HCT116 (cell line): ENCODE measurements around the gene TTC33. TPM values are rescaled to one million over a fixed set of nuclear protein-coding genes. Genes with fewer than 3 reads are reported as not detected.

Experiments
- ATAC-seq: fragments of 200-7000 bp; cut with Tn5 transposase; 2 replicates; pipeline ENCODE4 v1.9.1; 2020; ENCODE audit warnings: mild to moderate bottlenecking, moderate library complexity
- BruUV-seq: library from RNA; stranded (reverse); fragments of 400-500 nt; replicated peaks from 2 replicates; lab custom pipeline; 2021; lab: Mats Ljungman, UMichigan
- CTCF ChIA-PET: fragments of 300-600 bp; sonication (Branson Sonifier 250); formaldehyde crosslinking; loops from one replicate; lab custom pipeline; 2021; ENCODE audit warnings: antibody characterized with exemption; lab: Charles Lee
- POLR2A ChIA-PET: fragments of 300-600, 350-600 bp; sonication (Branson Sonifier 250); formaldehyde crosslinking; loops from one replicate; lab custom pipeline; 2021; ENCODE audit warnings: antibody characterized with exemption; lab: Charles Lee
- RAD21 ChIA-PET, 2 experiments: fragments of 300-600 bp; sonication (Branson Sonifier 250); formaldehyde crosslinking; loops; one replicate each; lab custom pipeline; 2023; ENCODE audit warnings: low total read pairs in 2 of 2; ENCODE audit not compliant: uncharacterized antibody in 2 of 2, unreplicated experiment in 2 of 2, low non-redundant PET in 1 of 2; lab: Charles Lee
- DNase-seq: peaks from one replicate; pipeline ENCODE4 v3.0.0-alpha.2; 2010; ENCODE audit warnings: low read depth, low spot score
- H2AFZ ChIP-seq: fragments of 200-600 bp; shearing (Covaris generic), sonication (generic); 2 replicates; pipeline ENCODE4 v1.6.1; 2017; ENCODE audit warnings: low read depth, mixed run types, mixed read lengths, antibody characterized with exemption, low read length; ENCODE audit not compliant: poor library complexity, severe bottlenecking
- H3K27ac ChIP-seq: 2 replicates; pipeline ENCODE4 v1.5.1; 2012; ENCODE audit warnings: low read depth, low read length
- H3K27me3 ChIP-seq: fragments of 200-600 bp; sonication (generic); 2 replicates; pipeline ENCODE4 v1.6.1; 2016; ENCODE audit warnings: mixed run types, low read length, mixed read lengths; ENCODE audit not compliant: insufficient read depth
- H3K36me3 ChIP-seq, 2 experiments: fragments of 200-500 bp in 1 of 2; fragments of 200-600 bp in 1 of 2; sonication (Bioruptor generic) in 1 of 2; sonication (generic) in 1 of 2; 2 replicates each; pipeline versions ENCODE4 v1.5.1 to v1.6.1; 2014 to 2016; ENCODE audit warnings: low read length in 2 of 2, inconsistent platforms in 1 of 2, mixed read lengths in 1 of 2, mixed run types in 1 of 2; ENCODE audit not compliant: insufficient read depth in 2 of 2, control insufficient read depth in 1 of 2
- H3K4me1 ChIP-seq, 2 experiments: fragments of 200-600 bp in 1 of 2; sonication (generic) in 1 of 2; 2 replicates each; pipeline versions ENCODE4 v1.5.1 to v1.6.1; 2012 to 2017; ENCODE audit warnings: low read length in 2 of 2, inconsistent platforms in 1 of 2, mild to moderate bottlenecking in 1 of 2, mixed read lengths in 1 of 2, mixed run types in 1 of 2, moderate library complexity in 1 of 2; ENCODE audit not compliant: insufficient read depth in 2 of 2, control insufficient read depth in 1 of 2
- H3K4me2 ChIP-seq: fragments of 200-600 bp; sonication (generic); 2 replicates; pipeline ENCODE4 v1.6.1; 2017; ENCODE audit warnings: mixed run types, low read length, mixed read lengths
- H3K4me3 ChIP-seq, 2 experiments: fragments of 200-600 bp in 1 of 2; sonication (generic) in 1 of 2; replicated peaks in 1 of 2; 2 replicates each; pipeline ENCODE4 v1.5.1; 2011 to 2016; ENCODE audit warnings: low read length in 2 of 2, control low read depth in 1 of 2, low read depth in 1 of 2, mild to moderate bottlenecking in 1 of 2, mixed read lengths in 1 of 2, mixed run types in 1 of 2
- H3K79me2 ChIP-seq: fragments of 200-600 bp; sonication (generic); 2 replicates; pipeline ENCODE4 v1.6.1; 2017; ENCODE audit warnings: mild to moderate bottlenecking, mixed run types, low read length, moderate library complexity, mixed read lengths; ENCODE audit not compliant: insufficient read depth
- H3K9ac ChIP-seq: fragments of 200-600 bp; sonication (generic); 2 replicates; pipeline ENCODE4 v1.6.1; 2016; ENCODE audit warnings: low read length, mixed read lengths
- H3K9me2 ChIP-seq: fragments of 200-600 bp; sonication (generic), shearing (Covaris generic); 2 replicates; pipeline ENCODE4 v1.6.1; 2017; ENCODE audit warnings: mixed run types, mild to moderate bottlenecking, moderate library complexity; ENCODE audit not compliant: insufficient read depth
- H3K9me3 ChIP-seq, 2 experiments: fragments of 200-500 bp in 1 of 2; fragments of 200-600 bp in 1 of 2; sonication (Bioruptor generic) in 1 of 2; sonication (generic) in 1 of 2; 2 replicates each; pipeline ENCODE4 v1.6.1; 2014 to 2017; ENCODE audit warnings: low read length in 2 of 2, mixed read lengths in 2 of 2, inconsistent platforms in 1 of 2, low read depth in 1 of 2, mild to moderate bottlenecking in 1 of 2, mixed run types in 1 of 2, moderate library complexity in 1 of 2; ENCODE audit not compliant: control insufficient read depth in 1 of 2, insufficient read depth in 1 of 2
- H4K20me1 ChIP-seq: fragments of 200-600 bp; sonication (generic), shearing (Covaris generic); 2 replicates; pipeline ENCODE4 v1.6.1; 2017; ENCODE audit warnings: mixed run types, mild to moderate bottlenecking, moderate library complexity; ENCODE audit not compliant: insufficient read depth
- CBX3 ChIP-seq: IDR thresholded peaks from 2 replicates; pipeline ENCODE4 v1.6.1; 2012; ENCODE audit warnings: low read depth
- CEBPB ChIP-seq: IDR thresholded peaks from 2 replicates; pipeline ENCODE4 v1.6.1; 2012; ENCODE audit warnings: low read depth
- EGR1 ChIP-seq: IDR thresholded peaks from 2 replicates; pipeline ENCODE4 v1.6.1; 2012; ENCODE audit warnings: low read depth
- EZH2phosphoT487 ChIP-seq: fragments of 200-600 bp; IDR thresholded peaks from 2 replicates; pipeline ENCODE4 v1.6.1; 2018; ENCODE audit warnings: antibody characterized with exemption, borderline replicate concordance
- FOSL1 ChIP-seq: IDR thresholded peaks from 2 replicates; pipeline ENCODE4 v1.6.1; 2012; ENCODE audit warnings: low read depth
- JUND ChIP-seq: IDR thresholded peaks from 2 replicates; pipeline ENCODE4 v1.6.1; 2012
- POLR2A ChIP-seq: IDR thresholded peaks from 2 replicates; pipeline ENCODE4 v1.7.0; 2011; ENCODE audit warnings: borderline replicate concordance; ENCODE audit not compliant: insufficient read depth, insufficient read length; ENCODE audit errors: extremely low read depth
- POLR2AphosphoS5 ChIP-seq: IDR thresholded peaks from 2 replicates; pipeline ENCODE4 v1.6.1; 2011; ENCODE audit warnings: mild to moderate bottlenecking, low read depth, low read length, moderate library complexity
- SIN3A ChIP-seq: IDR thresholded peaks from 2 replicates; pipeline ENCODE4 v1.6.1; 2012; ENCODE audit warnings: low read depth
- SP1 ChIP-seq: IDR thresholded peaks from 2 replicates; pipeline ENCODE4 v1.6.1; 2012; ENCODE audit warnings: low read depth
- SRF ChIP-seq: IDR thresholded peaks from 2 replicates; pipeline ENCODE4 v1.6.1; 2012; ENCODE audit warnings: low read depth
- TCF7L2 ChIP-seq: IDR thresholded peaks from 2 replicates; pipeline ENCODE4 v1.7.0; 2011; ENCODE audit warnings: borderline replicate concordance, inconsistent platforms; ENCODE audit not compliant: insufficient read depth, insufficient read length; ENCODE audit errors: extremely low read depth
- YY1 ChIP-seq: IDR thresholded peaks from 2 replicates; pipeline ENCODE4 v1.6.1; 2011; ENCODE audit warnings: low read length, low read depth, moderate library complexity, mild to moderate bottlenecking; ENCODE audit not compliant: insufficient replicate concordance; ENCODE audit errors: extremely low read depth
- ZBTB33 ChIP-seq: IDR thresholded peaks from 2 replicates; pipeline ENCODE4 v1.6.1; 2011; ENCODE audit warnings: mild to moderate bottlenecking, low read length, moderate library complexity; ENCODE audit not compliant: insufficient replicate concordance; ENCODE audit errors: extremely low read depth
- ZFX ChIP-seq: fragments of 450-650 bp; IDR thresholded peaks from 2 replicates; pipeline ENCODE4 v1.6.1; 2017
- intact Hi-C: fragments of 100-400 bp; cut with micrococcal nuclease; formaldehyde crosslinking; loops from 2 replicates; pipeline ENCODE4 v1.10.0; 2022
- total RNA-seq: library from RNA; stranded (reverse); gene quantifications from one replicate; pipeline ENCODE4 v1.2.1, GENCODE V29; 2021; ENCODE audit not compliant: unreplicated experiment
- TF ChIP-seq, protein P1 (sequence below): IDR thresholded peaks from 2 replicates; pipeline ENCODE4 v1.6.1; 2012; ENCODE audit warnings: low read depth
- TF ChIP-seq, protein P2 (sequence below): IDR thresholded peaks from 2 replicates; pipeline ENCODE4 v1.6.1; 2012
- TF ChIP-seq, protein P3 (sequence below): IDR thresholded peaks from 2 replicates; pipeline ENCODE4 v1.6.1; 2012

TTC33 gene
- total RNA-seq, 1 experiment from 2014 or later = 14.5 TPM

DNA sequence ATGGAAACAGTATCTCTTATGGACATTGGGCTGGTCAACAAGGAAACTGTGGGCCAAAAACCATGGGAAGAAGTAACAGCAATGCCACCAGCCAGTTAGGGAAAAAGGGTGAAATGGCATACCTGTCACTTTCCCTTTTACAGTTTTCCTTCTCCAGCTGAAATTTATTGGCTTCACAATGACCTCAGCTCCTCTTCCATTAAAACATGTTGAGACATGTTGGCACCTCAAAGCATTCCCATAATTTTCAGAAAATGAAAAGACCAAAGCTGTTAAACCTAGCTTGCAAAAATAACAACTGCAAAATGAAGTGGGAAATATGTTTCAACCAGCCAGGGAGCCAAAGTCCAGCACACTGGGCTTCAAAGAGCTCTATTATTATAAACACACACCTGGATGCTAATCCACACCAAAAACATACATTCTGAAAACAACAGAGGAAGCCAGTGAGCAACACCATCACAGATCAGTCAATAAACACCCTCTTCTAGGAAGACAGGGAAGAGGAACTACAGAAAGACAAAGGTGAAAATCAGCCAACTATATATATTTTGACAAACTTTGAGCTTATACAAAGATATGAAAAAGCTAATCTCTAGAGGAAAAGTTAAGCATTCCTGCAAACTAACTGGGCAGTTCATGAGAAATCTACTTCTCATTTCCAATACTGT lies 154.4 kb downstream of the TTC33 start:
- no peak overlapping the region for H3K4me2 ChIP-seq

More for the DNA sequence above, 154.4 kb downstream of the TTC33 start:
- Histone ChIP-seq H3K4me1 (peaks cover 3 to 5% of the 10 kb centered on the region in 2 experiments; a peak in 2 of 4 replicates), H3K4me3 (no peak overlapping the region), H4K20me1 (no peaks in the 10 kb centered on the region), H3K36me3 (no peaks in the 10 kb centered on the region), H2AFZ (no peak overlapping the region), H3K27me3 (no peaks in the 10 kb centered on the region), H3K79me2 (no peaks in the 10 kb centered on the region), H3K9me3 (no peaks in the 10 kb centered on the region), H3K27ac (no peak overlapping the region), H3K9ac (no peak overlapping the region), H3K9me2 (no peaks in the 10 kb centered on the region)
- intact Hi-C loops = no loop called here
- CTCF ChIA-PET = no interaction called here
- POLR2A ChIA-PET = no interaction called here
- no peak for TF ChIP-seq FOSL1
- TF ChIP-seq EZH2phosphoT487 = no peak
- TF ChIP-seq POLR2A = no peak
- TF ChIP-seq ZBTB33 = no peak
- no peak for TF ChIP-seq YY1
- no peak for TF ChIP-seq SP1
- TF ChIP-seq CBX3 = no peak
- TF ChIP-seq, protein P1, sequence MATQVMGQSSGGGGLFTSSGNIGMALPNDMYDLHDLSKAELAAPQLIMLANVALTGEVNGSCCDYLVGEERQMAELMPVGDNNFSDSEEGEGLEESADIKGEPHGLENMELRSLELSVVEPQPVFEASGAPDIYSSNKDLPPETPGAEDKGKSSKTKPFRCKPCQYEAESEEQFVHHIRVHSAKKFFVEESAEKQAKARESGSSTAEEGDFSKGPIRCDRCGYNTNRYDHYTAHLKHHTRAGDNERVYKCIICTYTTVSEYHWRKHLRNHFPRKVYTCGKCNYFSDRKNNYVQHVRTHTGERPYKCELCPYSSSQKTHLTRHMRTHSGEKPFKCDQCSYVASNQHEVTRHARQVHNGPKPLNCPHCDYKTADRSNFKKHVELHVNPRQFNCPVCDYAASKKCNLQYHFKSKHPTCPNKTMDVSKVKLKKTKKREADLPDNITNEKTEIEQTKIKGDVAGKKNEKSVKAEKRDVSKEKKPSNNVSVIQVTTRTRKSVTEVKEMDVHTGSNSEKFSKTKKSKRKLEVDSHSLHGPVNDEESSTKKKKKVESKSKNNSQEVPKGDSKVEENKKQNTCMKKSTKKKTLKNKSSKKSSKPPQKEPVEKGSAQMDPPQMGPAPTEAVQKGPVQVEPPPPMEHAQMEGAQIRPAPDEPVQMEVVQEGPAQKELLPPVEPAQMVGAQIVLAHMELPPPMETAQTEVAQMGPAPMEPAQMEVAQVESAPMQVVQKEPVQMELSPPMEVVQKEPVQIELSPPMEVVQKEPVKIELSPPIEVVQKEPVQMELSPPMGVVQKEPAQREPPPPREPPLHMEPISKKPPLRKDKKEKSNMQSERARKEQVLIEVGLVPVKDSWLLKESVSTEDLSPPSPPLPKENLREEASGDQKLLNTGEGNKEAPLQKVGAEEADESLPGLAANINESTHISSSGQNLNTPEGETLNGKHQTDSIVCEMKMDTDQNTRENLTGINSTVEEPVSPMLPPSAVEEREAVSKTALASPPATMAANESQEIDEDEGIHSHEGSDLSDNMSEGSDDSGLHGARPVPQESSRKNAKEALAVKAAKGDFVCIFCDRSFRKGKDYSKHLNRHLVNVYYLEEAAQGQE = no peak
- TF ChIP-seq, protein P2, sequence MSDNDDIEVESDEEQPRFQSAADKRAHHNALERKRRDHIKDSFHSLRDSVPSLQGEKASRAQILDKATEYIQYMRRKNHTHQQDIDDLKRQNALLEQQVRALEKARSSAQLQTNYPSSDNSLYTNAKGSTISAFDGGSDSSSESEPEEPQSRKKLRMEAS = no peak
- TF ChIP-seq SRF = no peak
- TF ChIP-seq, protein P3, sequence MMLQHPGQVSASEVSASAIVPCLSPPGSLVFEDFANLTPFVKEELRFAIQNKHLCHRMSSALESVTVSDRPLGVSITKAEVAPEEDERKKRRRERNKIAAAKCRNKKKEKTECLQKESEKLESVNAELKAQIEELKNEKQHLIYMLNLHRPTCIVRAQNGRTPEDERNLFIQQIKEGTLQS = no peak
- no peak for TF ChIP-seq CEBPB
- no peak for TF ChIP-seq EGR1
- no peak for TF ChIP-seq ZFX
- TF ChIP-seq POLR2AphosphoS5 = no peak
- TF ChIP-seq TCF7L2 = no peak
- no peak for TF ChIP-seq SIN3A
- no peak for TF ChIP-seq JUND
- ATAC-seq = no peak
- no TSS peak for BruUV-seq
- RAD21 ChIA-PET = no interaction called here
- DNase-seq = no peak
